GM12872 (cell line): Measurements from ENCODE around the gene PRR5.

Experiments
- CTCF ChIP-seq: IDR thresholded peaks from 3 replicates; pipeline ENCODE4 v1.5.1; 2011; ENCODE audit warnings: low read depth, mild to moderate bottlenecking, low read length, moderate library complexity; ENCODE audit not compliant: insufficient read depth

PRR5 gene

GRCh38 chr22:44786610-44787009, 84.6 kb downstream of the PRR5 start:
- TF ChIP-seq CTCF: no peak
